Bronchial epithelial cell (primary cell): ENCODE results near the gene SPPL3. TPM values are rescaled to one million over a fixed set of nuclear protein-coding genes. Genes with fewer than 3 reads are reported as not detected.

Experiments
- DNase-seq: peaks from one replicate; pipeline ENCODE4 v3.0.0-alpha.2; 2010; ENCODE audit warnings: low read depth
- FAIRE-seq: peaks from 2 replicates; lab custom pipeline; 2011; peaks lifted over from hg19 to GRCh38; lab: Jason Lieb, UNC
- H3K27me3 ChIP-seq: 2 replicates; pipeline ENCODE4 v1.5.1; 2011; ENCODE audit warnings: low read length; ENCODE audit not compliant: control insufficient read depth, insufficient read depth
- H3K36me3 ChIP-seq: 2 replicates; pipeline ENCODE4 v1.5.1; 2011; ENCODE audit warnings: low read length; ENCODE audit not compliant: control insufficient read depth, insufficient read depth
- H3K4me3 ChIP-seq: 2 replicates; pipeline ENCODE4 v1.5.1; 2011; ENCODE audit warnings: mild to moderate bottlenecking, low read depth, low read length, control low read depth
- total RNA-seq: library from RNA; depleted of rRNA; stranded (reverse); fragments of >200 nt; gene quantifications from 2 replicates; pipeline ENCODE4 v1.2.1, GENCODE V29; 2014
- TF ChIP-seq, protein P1 (sequence below): IDR thresholded peaks from 2 replicates; pipeline ENCODE4 v1.5.1; 2011; ENCODE audit warnings: mild to moderate bottlenecking, moderate library complexity, low read length, control low read depth, inconsistent platforms; ENCODE audit not compliant: insufficient read depth, severe bottlenecking

SPPL3 gene
- total RNA-seq, 1 donor from 2014 or later = 4.2 TPM

DNA sequence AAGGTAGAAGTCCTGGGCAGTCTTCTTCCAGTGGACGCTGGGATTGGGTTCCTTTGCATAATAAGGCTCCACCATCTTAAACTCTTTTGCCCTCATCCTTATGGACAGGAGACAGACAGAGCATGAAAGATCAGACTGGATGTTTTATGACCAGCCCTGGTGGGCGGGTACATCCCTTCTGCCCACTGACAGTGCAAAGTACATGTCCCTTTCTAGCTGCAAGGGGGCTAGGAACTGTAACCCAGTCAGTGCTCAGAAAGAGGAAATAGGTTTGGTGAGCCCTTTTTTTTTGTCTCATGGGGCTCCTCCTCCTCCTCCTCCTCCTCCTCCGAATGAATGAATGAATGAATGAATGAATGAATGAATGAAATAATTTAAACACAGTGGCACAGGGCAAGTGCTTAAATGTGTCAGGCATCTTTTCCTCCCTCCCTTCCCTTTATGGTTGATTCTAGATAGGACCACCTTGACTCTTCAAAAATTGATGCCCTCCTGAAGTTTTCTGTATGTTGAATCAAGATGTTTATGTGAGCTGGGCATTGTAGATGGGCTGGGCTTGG, 37.8 kb upstream of the SPPL3 start:
- FAIRE-seq = no peak
- TF ChIP-seq, protein P1, sequence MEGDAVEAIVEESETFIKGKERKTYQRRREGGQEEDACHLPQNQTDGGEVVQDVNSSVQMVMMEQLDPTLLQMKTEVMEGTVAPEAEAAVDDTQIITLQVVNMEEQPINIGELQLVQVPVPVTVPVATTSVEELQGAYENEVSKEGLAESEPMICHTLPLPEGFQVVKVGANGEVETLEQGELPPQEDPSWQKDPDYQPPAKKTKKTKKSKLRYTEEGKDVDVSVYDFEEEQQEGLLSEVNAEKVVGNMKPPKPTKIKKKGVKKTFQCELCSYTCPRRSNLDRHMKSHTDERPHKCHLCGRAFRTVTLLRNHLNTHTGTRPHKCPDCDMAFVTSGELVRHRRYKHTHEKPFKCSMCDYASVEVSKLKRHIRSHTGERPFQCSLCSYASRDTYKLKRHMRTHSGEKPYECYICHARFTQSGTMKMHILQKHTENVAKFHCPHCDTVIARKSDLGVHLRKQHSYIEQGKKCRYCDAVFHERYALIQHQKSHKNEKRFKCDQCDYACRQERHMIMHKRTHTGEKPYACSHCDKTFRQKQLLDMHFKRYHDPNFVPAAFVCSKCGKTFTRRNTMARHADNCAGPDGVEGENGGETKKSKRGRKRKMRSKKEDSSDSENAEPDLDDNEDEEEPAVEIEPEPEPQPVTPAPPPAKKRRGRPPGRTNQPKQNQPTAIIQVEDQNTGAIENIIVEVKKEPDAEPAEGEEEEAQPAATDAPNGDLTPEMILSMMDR = no peak
- no peaks in the 10 kb centered on the region for H3K27me3 ChIP-seq

DNA sequence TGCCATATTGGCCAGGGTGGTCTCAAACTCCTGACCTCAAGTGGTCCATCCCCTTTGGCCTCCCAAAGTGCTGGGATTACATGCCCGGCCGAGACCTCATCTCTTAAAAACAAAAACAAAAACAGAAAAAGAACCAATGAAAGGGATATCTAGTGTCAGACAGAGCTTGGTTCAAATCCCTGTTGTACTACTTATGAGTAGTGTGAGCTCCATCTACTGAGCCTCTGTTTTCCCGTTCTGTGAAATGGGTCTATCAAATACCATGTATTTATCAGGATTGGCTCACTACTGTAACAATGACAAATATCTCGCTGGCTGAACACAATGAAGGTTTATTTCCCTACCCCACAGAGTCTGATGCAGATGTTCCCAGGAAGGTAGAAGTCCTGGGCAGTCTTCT, 37.3 kb upstream of the SPPL3 start:
- no peak for DNase-seq
- Histone ChIP-seq H3K27me3 (no peaks in the 10 kb centered on the region), H3K36me3 (no peaks in the 10 kb centered on the region), H3K4me3 (no peak overlapping the region)
- TF ChIP-seq, protein P1 = no peak
- no peak for FAIRE-seq

More for the DNA sequence above, 37.8 kb upstream of the SPPL3 start:
- no peak overlapping the region for H3K4me3 ChIP-seq
- DNase-seq = no peak
- no peaks in the 10 kb centered on the region for H3K36me3 ChIP-seq

DNA sequence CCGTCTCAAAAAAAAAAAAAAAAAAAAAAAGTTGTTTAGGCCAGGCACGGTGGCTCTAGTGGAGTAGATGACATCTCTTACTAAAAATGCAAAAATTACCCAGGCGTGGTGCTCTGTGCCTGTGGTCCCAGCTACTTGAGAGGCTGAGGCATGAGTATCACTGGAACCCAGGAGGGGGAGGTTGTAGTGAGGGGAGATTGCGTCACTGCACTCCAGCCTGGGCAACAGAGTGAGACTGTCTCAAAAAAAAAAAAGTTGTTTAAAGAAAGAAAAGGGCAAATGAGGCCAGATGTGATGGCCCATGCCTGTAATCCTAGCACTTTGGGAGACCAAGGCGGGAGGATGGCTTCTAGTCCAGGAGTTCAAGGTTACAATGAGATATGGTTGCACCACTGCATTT, 36.6 kb upstream of the SPPL3 start:
- no peaks in the 10 kb centered on the region for H3K36me3 ChIP-seq
- TF ChIP-seq, protein P1 = no peak
- H3K27me3 ChIP-seq = no peaks in the 10 kb centered on the region
- DNase-seq (no peak), FAIRE-seq (no peak)
- no peak overlapping the region for H3K4me3 ChIP-seq

DNA sequence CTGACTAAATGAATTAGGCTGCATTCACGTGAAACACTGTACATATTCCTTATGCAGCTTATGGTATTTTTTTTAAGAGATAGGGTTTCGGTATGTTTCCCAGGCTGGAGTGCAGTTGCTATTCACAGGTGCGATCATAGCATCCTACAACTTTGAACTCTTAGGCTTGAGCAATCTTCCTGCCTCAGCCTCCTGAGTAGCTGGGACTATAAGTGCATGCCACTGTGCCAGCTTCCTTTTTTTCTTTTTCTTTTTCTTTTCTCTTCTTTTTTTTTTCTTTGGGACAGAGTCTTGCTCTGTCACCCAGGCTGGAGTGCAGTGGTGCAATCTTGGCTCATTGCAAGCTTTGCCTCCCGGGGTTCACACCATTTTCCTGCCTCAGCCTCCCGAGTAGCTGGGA, 35.8 kb upstream of the SPPL3 start:
- H3K4me3 ChIP-seq = no peak overlapping the region
- TF ChIP-seq, protein P1 = no peak
- no peaks in the 10 kb centered on the region for H3K36me3 ChIP-seq
- H3K27me3 ChIP-seq = no peaks in the 10 kb centered on the region
- DNase-seq (no peak), FAIRE-seq (no peak)

DNA sequence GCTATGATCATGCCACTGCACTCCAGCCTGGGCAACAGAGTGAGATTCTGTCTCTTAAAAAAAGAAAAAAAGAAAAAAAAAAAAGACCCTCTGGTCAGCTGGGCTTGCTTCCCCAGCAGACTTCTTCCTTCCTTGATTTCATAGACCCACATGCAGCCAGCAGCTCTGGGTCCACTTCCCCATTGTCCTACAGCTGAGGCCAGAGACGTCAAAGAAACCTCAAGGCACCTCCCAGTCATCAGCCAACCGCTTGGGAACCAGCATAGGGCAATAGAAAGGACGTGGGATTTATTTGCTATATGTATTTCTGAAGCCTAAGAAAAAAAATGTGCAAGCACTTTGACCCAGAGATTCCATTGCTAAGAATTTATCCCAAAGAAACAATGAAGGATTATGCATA, 35.4 kb upstream of the SPPL3 start:
- TF ChIP-seq, protein P1 = no peak
- no peak for FAIRE-seq
- Histone ChIP-seq H3K27me3 (no peaks in the 10 kb centered on the region), H3K4me3 (no peak overlapping the region), H3K36me3 (no peaks in the 10 kb centered on the region)
- no peak for DNase-seq

DNA sequence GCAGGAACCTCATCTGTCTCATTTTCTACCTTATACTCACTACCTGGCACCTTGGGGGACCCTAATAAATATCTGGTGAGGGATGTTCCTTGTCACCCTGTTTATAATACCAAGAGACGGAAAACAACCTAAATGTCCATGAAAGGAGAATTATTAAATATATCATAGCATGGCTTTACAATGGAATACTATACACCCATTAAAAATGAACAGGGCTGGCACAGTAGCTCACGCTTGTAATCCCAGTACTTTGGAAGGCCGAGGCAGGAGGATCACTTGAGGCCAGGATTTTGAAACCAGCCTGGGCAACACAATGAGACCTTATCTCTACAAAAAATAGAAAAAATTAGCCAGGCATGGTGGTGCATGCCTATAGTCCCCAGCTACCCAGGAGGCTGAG, 34.3 kb upstream of the SPPL3 start:
- FAIRE-seq (no peak), DNase-seq (no peak)
- Histone ChIP-seq H3K36me3 (no peaks in the 10 kb centered on the region), H3K4me3 (no peak overlapping the region), H3K27me3 (no peaks in the 10 kb centered on the region)
- TF ChIP-seq, protein P1 = no peak
